Stimulated activated CD8-positive, alpha-beta memory T cell treated with anti-CD3 and anti-CD28 coated beads, Interleukin-12 subunit alpha, Interleukin-12 subunit beta, amount 100 ng/mL, for 24 hours (primary cell): ENCODE measurements around the gene SRSF5.

ENCODE experiments used
- DNase-seq: peaks from one replicate; pipeline ENCODE4 v3.0.0-alpha.2; 2020; ENCODE audit errors: extremely low read depth

Gene SRSF5

DNA sequence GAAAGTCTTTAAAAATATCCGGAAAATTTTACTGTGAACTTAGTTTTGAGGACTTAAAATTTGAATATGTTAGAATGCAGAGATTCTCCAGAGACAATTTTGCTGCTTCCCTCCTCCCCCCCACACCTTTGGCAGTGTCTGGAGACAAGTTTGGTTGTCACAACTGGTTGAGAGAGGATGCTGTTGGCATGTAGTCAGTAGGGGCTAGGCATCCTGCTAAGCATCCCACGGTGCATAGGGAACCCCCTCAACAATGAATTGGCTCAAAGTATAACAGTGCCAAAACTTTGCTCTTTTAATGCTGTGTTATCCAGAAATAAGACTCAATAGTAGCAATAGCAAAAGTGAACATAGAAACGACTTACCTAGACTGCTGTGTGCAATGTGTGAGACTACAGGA is 3.6 kb downstream of the SRSF5 start:
- DNase-seq, result no peak

DNA sequence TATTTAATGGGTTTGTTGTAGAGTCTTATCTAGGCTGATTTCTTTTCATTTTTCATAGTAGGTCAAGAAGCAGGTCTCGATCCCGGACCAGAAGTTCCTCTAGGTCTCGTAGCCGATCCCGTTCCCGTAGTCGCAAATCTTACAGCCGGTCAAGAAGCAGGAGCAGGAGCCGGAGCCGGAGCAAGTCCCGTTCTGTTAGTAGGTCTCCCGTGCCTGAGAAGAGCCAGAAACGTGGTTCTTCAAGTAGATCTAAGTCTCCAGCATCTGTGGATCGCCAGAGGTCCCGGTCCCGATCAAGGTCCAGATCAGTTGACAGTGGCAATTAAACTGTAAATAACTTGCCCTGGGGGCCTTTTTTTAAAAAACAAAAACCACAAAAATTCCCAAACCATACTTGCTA is 4.2 kb downstream of the SRSF5 start:
- DNase-seq, result no peak

DNA sequence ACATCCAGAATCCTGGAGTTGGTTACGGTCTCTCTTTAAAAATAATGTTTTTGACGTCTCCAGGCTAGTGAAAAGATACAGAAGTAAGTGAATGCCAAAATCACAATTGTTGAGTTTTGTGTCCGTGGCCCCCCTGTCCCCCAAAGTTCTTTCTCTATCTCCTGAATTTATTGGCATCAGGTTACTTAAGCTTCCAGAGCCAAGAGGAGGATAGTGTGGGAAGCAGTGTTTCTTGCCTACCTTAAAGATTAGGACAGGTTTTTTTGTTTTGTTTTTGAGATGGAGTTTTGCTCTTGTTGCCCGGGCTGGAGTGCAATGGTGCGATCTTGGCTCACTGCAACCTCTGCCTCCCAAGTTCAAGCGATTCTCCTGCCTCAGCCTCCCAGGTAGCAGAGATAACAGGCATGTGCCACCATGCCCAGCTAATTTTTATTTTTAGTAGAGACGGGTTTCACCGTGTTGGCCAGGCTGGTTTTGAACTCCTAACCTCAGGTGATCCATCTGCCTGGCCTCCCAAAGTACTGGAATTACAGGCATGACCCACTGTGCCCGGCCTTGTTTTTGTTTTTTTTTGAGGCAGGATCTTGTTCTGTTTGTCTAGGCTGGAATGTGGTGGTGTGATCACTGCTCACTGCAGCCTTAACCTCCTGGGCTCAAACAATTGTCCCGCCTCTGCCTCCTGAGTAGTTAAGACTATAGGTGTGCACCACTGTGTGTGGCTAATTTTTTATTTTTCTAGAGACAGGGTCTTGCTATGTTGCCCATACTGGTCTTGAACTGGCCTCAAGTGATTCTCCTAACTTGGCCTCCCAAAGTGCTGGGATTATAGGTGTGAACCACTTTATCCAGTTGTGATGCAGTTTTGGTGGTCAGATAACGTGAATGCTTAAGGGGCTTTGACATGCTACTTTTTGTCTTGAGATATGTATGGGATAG is 5.4 kb downstream of the SRSF5 start:
- DNase-seq, result no peak

DNA sequence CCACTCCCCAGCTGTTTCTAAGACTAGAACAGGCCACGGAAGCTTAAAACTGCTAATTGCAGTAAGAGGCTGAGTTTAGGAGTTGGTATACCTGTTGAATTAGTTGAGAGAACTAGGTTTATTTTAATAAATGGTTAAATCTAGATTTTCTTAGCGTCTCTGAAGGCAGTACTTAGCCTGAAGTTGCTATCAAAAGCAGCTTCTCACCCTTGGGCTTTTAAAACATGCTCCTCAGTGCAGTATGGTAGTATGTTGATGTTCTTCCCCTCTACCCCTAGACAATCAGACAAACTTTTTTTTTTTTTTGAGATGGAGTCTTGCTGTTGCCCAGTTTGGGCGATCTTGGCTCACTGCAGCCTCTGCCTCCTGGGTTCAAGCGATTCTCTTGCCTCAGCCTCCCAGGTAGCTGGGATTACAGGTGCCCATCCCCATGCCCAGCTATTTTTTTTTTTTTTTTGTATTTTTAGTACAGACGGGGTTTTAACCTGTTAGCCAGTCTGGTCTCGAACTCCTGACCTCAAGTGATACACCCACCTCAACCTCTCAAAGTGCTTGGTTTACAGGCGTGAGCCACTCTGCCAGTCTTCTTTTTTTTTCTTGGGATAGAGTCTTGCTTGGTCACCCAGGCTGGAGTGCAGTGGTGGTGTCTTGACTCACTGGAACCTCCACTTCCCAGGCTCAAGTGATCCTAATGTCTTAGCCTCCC is 6.8 kb downstream of the SRSF5 start:
- no peak for DNase-seq

DNA sequence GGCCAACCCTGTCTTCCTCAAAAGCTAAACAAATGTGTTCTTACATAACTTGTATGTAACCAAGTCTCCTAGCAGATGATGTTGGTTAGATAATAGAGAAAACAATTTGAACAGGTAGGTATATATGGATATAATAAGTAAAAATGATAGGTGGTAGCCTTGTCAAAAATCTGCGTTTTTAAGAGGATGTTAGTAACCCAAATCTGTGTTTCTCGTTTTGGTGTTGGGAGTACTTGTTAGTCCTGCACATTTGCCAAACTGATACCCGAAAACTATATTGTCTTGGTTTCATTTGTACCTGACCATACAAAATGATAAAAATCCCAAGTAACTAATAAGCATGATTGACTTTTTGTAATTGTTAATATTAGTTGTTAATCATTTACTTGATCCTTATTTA is 8.1 kb downstream of the SRSF5 start:
- no peak for DNase-seq

DNA sequence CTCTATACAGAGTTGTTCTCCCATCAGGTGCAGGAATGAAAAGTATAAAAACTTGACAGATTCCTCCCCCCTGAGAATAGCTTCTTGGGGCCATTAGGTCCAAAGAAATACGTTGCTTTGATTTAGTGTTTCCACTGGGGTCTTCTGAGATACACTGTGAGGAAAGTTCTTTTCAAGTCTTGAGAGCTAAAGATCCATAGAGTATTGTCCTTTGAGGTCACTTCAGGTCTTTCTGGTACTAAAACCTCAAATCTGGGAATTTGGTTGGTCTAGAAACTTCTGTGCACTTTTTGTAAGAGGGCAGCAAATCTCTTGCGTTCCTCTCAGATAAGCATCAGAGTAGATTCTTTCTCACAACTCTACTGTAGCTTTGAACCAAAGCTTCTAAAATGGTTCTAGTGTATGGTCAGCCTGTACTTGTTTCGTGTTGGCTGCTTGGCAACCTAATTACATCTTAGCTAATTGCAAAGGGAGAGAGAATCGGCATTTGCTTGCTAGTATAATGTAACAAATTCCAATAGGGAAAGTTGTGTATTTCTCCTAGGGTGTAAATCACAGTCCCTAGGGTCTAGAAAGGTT is 10.0 kb downstream of the SRSF5 start:
- no peak for DNase-seq

DNA sequence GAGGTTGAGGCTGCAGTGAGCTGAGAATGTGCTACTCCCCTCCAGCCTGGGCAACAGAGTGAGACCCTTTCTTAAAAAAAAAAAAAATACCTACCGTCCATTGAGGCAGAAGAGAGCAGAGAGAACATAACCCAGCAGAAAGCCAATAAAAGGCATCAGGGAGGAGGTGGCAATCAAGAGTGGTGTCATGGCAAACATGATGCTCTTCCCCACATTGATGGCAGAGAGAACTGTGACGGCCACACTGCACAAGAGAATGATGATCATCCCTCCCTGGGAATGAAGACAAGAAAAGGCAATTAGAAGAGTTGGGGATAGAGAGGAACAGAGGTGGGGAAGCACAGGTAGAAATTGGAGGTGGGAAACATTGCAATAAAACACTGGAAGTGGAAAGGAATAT is 12.1 kb downstream of the SRSF5 start:
- no peak for DNase-seq

DNA sequence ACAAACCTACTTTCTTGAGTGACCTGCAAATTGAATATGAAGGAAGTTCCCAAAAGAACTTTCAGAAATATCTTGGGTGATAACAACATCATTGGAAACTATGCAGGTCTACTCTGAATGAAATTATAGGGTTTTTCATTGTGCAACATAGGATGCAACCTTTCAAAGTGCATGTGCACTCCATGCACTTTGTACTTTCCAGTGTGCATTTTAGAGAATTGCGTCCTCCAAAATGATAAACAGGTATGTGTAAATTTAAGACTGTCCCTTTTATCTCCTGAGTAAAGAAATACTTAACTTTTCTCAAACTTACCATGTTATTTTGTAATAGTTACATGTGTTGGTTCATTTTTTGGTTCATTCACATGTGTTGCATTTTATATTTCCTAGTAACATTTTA is 13.2 kb downstream of the SRSF5 start:
- DNase-seq, result no peak

DNA sequence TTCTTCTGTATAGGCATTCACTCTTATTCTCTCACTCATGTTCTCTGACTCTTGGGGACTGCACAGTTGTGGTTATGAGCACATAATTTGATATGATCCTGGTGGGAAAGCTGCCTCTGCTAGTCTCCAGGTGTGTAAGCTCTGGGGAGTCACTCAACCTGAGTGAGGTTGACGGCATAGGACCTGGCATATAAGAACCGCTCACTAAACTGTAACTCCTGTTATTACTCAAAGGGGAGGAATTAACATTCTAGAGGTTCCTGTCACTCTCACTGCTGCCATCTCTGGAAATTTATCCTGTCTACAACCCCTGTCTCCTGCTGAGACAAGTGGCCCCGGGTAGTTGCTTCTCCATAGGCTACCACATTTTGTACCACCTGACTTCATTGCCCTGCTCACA is 14.0 kb downstream of the SRSF5 start:
- no peak for DNase-seq

DNA sequence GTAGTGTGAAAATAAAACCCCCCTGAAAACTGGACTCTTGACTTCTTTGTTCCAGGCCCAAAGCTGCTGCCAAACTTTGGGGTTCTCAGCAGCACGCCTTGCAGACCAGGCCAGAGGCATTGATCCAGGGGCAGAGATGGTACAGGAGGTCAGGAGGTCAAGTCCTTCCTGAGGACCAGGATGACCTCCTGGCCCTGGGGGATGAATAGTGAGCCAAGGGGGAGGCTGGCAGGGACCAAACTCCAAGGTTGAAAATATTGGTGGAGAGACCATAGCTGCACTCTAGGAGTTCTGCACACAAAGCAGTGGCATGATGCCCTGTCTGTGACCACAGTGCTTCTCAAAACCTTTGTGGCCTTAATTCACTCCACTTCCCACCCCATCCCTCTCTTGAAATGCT is 18.0 kb downstream of the SRSF5 start:
- DNase-seq, result no peak

DNA sequence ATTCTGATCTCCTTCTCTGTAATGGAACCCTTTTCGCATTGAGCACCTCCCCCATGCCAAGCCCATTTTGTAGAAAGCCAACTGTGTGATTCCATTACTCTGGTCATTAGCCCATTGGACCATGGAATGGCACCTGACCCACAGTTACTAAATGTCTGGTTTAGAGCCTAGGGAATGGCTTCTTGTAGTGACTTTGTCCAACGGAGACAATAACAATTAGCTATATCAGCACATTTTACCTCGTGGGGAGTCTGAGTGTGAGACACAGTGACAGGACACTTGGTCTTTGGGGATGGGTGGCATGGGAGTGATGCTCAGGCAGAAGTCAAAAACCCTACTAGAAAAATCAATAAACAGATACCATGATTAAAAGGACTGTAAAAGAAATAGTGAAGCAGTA is 19.7 kb downstream of the SRSF5 start:
- DNase-seq, result no peak

DNA sequence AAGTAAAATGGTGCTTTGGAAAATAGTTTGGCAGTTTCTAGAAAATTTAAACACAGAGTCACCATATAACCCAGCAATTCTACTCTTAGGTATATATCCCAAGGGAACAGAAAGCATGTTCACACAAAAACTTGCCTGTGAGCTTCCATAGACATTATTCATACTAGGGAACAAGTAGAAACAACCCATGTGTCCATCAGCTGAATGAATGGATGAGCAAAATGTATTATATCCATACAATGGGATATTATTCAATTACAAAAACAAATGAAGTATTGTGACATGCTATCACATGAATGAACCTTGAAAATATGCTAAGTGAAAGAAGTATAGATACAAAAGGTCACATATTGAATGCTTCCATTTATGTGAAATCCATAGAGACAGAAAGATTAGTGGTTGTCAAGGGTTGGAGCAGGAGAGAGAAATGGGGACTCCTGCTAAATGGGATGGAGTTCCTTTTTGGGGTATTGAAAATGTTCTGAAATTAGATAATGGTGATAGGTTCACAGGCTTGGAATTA is 22.2 kb downstream of the SRSF5 start:
- DNase-seq, result no peak

DNA sequence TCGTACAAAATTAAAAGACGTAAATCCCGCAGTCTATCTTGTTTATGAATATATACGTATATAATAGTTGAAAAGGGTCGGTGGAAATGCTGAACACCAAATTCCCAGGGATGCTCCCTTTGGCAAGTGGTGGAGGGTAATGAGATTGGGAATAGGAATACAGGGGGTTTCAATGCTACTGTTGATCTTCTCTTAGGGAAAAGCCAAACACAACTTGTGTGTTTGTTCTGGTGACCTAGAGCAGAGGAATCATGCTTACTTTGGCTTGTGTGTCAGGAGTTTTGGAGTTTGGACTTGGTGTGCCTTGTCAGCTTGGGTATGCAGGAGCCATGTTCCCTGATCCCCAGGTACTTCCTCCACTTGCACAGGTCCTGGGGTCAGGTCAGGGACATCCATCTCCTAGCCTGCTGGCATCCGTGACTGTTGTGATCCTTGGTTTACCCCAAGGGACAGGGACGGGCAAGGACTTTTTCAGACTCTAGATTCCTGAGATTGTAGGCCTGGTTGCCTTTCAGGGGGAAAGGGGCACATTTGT is 26.0 kb downstream of the SRSF5 start:
- no peak for DNase-seq

DNA sequence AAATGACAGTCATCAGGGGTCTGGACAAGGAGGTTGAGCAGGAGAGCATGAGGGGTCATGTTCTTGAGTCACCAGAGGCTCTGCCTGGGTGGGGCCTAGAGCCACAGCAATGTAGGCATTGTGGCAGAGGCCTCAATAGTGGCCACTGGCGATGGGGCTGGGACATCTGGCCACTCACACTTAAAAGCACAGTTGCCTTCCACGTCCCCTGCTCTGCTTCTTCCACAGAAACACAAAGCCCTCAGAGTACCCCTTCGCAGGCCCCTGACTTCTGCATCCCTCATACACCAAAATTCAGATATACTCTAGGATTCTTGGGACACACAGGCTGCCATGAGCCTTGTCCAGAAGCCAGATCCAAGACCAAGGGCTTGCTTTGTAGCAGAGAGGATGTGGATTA is 27.8 kb downstream of the SRSF5 start:
- no peak for DNase-seq

DNA sequence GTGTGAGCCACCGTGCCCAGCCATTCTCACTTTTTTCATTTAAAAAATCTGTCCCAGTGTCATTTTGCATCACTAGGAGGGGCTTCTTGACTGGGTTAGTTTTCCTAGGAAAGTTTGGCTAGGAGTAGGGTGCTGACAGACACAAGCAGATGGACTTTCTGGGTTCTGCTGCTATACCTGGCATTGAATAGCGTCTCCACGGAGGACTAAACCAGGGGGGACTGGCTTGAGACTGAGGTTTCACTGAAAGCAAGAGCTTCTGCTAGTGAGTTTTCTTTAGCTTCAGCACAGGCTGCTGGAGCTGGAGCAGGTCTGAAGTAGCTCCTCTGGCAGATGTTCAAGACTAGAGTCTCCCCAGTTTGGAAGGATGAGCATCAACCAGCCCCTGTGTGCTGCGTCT is 28.7 kb downstream of the SRSF5 start:
- DNase-seq, result no peak

DNA sequence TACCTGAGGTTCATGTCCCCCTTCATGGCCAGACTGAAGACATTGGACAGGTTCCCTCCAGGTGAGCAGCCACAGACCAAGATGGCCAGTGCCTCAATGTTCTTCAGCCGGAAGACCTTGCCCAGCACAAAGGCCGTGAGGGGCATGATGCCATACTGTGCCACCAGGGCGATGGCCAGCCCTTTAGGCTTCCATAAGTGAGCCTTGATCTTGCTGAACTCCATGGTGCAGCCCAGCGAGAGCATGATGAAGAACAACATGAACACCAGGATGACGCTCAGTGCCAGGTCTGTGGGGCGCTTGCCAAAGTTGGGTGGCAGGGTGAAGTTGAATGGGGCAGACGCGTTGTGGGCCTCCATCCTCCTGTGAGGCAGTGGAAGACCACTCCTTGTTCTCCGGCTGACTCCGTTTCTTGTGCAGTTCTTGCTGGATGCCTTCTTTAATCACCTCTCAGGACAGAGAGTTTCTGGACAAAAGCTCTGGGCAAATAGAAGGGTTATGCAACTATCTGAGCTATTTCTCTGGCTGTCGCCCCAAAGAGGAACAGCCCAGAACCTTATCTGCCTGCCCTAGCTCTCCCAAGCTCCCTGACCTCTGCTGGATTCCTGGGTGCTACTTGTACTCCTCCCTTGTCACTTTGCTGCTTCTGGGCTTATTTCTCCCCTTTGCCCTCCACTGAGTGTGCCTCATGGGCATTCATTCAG is 30.0 kb downstream of the SRSF5 start, which contains the start of gene SLC10A1:
TSS of gene SLC10A1 (minus strand) at position 445 of the 704 bp plus-strand sequence. CDS start at position 359, 86 bp downstream.
- DNase-seq, result no peak

DNA sequence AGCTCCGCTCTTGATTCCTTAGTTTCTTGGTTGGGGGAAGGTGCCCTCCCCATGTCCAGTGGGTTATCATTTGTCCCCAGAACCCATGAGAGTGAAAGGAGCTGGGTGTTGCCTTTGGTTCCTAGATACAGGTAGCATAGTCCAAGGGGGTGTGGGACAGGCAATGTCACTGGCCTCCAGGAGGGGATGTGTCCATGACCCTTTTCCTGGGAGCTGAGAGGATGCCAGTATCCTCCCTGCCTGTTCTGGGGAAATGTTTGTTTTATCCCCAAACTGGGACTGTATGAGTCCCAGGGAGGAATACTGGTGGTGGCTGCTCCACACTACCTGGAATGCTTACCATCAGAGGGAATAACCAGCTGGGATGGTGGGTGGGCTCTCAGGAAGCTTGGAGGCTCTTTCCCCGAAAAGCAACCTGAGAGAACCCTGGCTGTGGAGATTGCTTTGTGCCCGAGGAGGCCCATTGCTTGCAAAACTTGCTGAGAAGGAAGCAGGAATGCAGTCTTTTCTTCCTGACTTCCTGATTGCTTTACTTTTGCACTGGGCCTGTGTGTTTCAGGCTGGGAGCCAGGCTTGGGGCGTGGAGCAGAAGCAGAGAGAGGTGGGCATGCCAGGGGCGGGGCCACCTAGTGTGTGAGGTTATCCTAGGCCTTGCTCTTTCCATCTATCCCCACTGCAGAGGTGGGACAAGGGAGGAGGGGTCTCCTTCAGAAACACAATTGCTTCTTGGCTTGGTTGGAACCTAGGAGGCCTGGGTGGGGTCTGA is 30.8 kb downstream of the SRSF5 start:
- DNase-seq, result no peak

DNA sequence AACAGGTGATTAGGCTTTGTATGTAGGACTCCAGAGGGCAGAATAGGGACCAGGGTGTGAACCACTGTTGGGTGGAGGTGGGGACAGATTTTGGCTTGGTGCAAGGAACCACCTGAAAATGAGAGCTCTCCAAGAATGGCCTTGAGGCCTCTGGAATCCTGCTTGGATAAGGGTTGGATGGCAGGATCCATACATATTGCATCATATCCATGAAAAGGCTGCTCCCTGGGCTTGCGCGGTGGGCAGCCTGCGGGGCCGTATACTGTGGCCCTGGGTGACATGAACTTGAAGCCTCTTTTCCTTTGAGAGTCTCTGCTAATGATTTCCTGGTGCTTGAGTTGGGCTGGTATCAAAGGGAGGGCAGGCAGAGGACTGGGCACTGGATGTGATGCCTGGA is 31.4 kb downstream of the SRSF5 start:
- DNase-seq, result no peak

DNA sequence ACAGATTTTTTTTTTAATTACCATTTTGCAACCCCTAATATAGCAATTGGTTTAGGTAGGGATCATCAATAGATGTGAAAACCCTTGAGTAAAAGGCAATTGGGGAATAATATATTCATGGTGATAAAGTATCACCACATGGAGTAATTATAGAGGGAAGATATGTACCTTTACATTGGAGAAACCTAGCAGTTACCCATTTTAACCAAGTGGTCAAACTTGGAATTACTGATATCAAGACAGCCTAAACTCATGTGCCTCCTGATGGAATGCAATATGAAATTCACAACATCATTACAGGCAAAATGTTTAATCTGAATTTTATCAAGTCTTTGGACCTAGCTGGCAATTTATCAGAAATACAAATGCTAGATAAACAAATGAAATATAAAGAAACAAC is 36.8 kb downstream of the SRSF5 start:
- no peak for DNase-seq

DNA sequence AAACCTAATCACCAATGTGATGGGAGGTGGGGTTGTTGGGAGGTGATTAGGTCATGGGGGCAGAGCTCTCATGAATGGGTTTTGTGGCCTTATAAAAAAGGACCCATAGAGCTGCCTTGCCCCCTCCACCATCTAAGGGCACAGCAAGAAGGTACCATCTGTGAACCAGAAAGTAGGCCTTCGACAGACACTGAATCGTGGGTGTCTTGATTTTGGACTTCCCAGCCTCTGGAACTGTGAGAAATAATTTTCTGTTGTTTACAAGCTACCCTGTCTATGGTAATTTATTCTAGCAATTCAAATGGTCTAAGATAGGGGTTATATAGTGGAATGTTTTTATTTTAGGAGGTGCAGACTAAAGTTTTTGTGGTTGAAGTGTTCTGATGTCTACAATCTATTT is 38.0 kb downstream of the SRSF5 start:
- DNase-seq, result no peak

DNA sequence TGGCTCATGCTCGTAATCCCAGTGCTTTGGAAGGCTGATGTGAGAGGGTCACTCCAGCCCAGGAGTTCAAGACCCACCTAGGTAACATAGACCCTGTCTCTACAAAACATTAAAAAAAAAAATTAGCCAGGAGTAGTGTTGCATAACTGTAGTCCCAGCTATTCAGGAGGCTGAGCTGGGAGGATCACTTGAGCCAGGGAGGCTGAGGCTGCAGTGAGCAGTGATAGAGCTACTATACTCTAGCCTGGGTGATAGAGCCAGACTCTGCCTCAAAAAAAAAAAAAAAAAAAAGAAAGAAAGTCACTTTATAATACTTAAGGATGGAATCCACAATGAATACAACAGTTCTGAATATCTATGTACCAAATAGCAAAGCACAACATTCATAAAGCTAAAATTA is 40.2 kb downstream of the SRSF5 start:
- DNase-seq, result no peak
